Mammary microvascular endothelial cell (primary cell): ENCODE measurements around the gene AMY1C. TPM values are rescaled to one million over a fixed set of nuclear protein-coding genes. Genes with fewer than 3 reads are reported as not detected.

Experiments
- total RNA-seq: library from RNA; depleted of rRNA; stranded (reverse); fragments of >200 nt; gene quantifications from 2 replicates; pipeline ENCODE4 v1.2.3, GENCODE V29; 2015

AMY1C gene
- total RNA-seq: not detected in 2 replicates

GRCh38 chr1:103749598-103749997 is at the start of gene AMY1C:
Gene AMY1C (plus strand): TSS chr1:103749898. CDS start chr1:103750470, 572 bp downstream.

Other genes starting within 250 kb of the AMY1C start
- 3.1 and 6.8 TPM in 2 replicates for gene RNPC3, start 224.2 kb upstream of the AMY1C start, total RNA-seq
- 0.07 TPM in 1 of 2 replicates, not detected in the other for gene AMY2B, start 178.3 kb upstream of the AMY1C start, total RNA-seq
- gene AMY2A, start 132.5 kb upstream of the AMY1C start, total RNA-seq: not detected in 2 replicates
- not detected in 2 replicates for gene AMY1A, start 94.1 kb upstream of the AMY1C start, total RNA-seq
- not detected in 2 replicates for gene AMY1B, start 53.7 kb upstream of the AMY1C start, total RNA-seq